Measurements from ENCODE around the gene OGDH. TPM values are rescaled to one million over a fixed set of nuclear protein-coding genes. Genes with fewer than 3 reads are reported as not detected.

The OGDH gene
- polyA plus RNA-seq, 4 donors: 86.3 to 99.6 (median 94.2) TPM

DNA sequence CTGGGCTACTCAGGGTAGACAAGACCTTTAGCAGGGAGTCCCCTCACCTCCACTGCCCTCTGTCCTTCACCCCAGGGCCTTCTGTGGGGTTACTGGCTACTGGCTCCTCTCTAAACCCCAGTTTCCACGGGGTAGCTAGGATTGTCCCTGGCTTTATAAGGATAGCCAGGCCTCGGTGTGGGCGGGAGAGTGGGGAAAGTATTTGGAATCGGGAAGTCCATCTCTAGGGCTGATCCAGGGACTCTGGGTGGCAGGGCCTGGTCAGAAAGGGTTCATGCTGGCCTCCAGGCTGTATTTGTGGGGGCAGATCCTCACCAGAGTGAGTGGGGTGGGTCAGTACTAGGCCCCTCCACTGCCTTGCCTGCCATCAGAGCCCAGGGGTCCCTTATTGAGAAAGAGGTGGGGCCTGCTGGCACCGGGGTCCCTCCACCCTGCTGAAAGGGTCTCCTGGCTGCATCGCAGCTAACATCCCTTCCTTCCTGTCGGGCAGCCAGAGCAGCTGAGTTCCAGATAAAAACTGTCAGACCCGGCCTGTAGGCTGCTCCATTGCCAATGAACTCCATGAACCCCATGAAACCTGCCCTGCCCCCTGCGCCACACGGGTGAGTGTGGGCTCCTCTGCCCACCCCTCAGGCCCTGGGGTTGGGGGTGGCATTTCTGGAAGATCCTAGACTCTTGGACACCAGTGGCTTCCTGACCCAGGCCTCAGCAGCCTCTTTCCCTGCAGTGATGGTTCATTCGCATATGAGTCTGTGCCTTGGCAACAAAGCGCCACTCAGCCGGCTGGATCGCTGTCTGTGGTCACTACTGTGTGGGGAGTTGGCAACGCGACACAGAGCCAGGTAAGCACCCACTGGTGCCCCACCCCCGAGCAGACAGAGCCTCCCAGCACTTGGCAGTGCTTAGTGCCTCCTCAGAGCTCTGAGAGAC lies 149.5 kb downstream of the OGDH start:
- no peak for DNase-seq (ENCODE audit: low read depth in 4 of 4, low spot score in 3 of 4)

DNA sequence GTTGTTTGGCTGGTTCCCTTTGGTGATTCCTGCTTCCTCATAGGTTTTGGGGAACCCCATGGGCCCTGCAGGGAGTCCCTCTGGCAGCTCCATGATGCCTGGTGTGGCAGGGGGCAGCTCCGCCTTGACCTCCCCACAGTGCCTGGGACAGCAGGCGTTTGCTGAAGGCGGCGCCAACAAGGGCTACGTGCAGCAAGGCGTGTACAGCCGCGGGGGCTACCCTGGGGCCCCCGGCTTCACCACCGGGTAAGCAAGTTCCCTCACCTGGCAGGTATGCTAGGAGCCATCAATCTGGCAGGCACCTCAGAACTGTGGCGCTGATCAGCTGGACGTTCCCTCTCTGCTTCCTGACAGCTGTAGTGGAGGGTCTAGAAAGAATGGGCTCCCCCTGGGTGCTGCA lies 150.5 kb downstream of the OGDH start:
- no peak for DNase-seq (ENCODE audit: low read depth in 4 of 4, low spot score in 3 of 4)

DNA sequence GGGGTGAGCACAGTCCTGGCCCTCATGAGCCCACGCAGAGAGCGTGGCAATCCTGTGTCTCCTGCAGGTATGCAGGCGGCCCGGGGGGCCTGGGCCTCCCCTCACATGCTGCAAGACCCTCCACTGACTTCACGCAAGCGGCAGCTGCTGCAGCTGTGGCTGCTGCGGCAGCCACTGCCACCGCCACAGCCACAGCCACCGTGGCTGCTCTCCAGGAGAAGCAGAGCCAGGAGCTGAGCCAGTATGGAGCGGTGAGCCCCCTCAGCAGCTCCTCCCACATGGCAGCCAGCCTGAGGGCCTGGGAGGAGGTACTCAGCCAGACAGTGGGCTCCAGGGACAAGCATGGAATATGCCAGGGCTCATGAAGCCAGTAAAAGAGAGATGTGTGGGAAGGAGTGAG lies 150.9 kb downstream of the OGDH start:
- DNase-seq (ENCODE audit: low read depth in 4 of 4, low spot score in 3 of 4): no peak

DNA sequence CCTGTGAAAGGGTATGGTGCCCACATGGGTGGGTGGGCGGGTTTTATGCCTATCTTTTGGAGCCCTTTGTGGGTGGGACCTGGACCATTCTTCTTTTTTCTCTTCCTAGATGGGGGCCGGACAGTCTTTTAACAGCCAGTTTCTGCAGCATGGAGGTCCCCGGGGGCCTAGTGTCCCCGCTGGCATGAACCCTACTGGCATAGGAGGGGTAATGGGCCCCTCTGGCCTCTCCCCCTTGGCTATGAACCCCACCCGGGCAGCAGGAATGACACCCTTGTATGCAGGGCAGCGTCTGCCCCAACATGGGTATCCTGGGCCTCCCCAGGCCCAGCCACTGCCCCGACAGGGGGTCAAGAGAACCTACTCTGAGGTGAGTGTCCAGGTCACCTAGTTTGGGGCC lies 151.3 kb downstream of the OGDH start:
- DNase-seq (ENCODE audit: low read depth in 4 of 4, low spot score in 3 of 4): no peak

Other genes starting within 250 kb of the OGDH start
- gene NUDCD3, start 116.0 kb upstream of the OGDH start, polyA plus RNA-seq (ENCODE audit: insufficient read length in 4 of 4): 10 to 100 TPM; 82.1 to 87.9 (median 84.6) TPM
- gene NPC1L1, start 65.3 kb upstream of the OGDH start, polyA plus RNA-seq (ENCODE audit: insufficient read length in 4 of 4): 1 to 10 TPM; 2.4 to 3.9 (median 2.7) TPM
- 10 to 100 TPM; 73.9 to 91.2 (median 79.1) TPM for gene DDX56, start 32.7 kb upstream of the OGDH start, polyA plus RNA-seq (ENCODE audit: insufficient read length in 4 of 4)
- 100 to 1,000 TPM; 134 to 149 (median 143) TPM for gene TMED4, start 24.4 kb upstream of the OGDH start, polyA plus RNA-seq (ENCODE audit: insufficient read length in 4 of 4)
- gene ZMIZ2, start 142.2 kb downstream of the OGDH start, polyA plus RNA-seq (ENCODE audit: insufficient read length in 4 of 4): 10 to 100 TPM; 58.4 to 75.3 (median 67.0) TPM
- 1,000 to 10,000 TPM; 1,245 to 1,509 (median 1,378) TPM for gene PPIA, start 190.1 kb downstream of the OGDH start, polyA plus RNA-seq (ENCODE audit: insufficient read length in 4 of 4)
- 100 to 1,000 TPM; 243 to 279 (median 250) TPM for gene H2AZ2, start 241.5 kb downstream of the OGDH start, polyA plus RNA-seq (ENCODE audit: insufficient read length in 4 of 4)

Data from right renal pelvis (tissue), 4 donors.